HL-60/S4 treated with phorbol 12-myristate 13-acetate at 8.2 ng/mL for 4 days and 3 days (cell line): ENCODE results near the gene DEDD.
"Not testable (repeated sequence)": the region's sequence is repeated elsewhere in the genome, so short reads cannot be mapped to it uniquely, and the experiment has no call there.

Experiments
- in situ Hi-C: fragments of 300-500 bp; cut with MboI; formaldehyde crosslinking; loops from 2 replicates; pipeline ENCODE4 v1.15.0; 2022; ENCODE audit warnings: low sequenced_read_pairs

The DEDD gene

GRCh38 chr1:161128591-161129420, 3.7 kb downstream of the DEDD start:
- in situ Hi-C loops, result no loop called here

DNA sequence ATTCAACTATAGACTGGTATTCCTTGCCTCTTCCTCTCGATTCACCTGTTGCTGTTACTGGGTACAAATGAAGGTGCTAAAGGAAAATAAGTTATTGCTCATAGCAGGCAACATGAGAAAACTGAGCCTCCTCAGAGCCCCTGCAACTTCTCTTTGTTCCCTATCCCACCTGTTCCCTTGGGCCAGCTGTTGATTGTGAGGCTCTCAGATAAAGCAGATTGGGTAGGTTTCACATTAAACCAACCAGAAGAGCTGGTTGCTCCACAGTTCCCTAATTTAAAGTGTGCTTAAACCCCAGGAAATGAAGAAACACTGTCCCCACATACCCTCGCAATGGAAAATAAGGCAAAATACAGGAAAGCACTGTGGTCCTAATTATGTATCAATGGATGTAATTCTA, 4.8 kb downstream of the DEDD start:
- in situ Hi-C loops, result no loop called here

- in situ Hi-C loops, result no loop called here
Measured at GRCh38 chr1:161122967-161123366, 9.5 kb downstream of the DEDD start.

- in situ Hi-C loops, result no loop called here
Measured at GRCh38 chr1:161121834-161122233, 10.6 kb downstream of the DEDD start.

DNA sequence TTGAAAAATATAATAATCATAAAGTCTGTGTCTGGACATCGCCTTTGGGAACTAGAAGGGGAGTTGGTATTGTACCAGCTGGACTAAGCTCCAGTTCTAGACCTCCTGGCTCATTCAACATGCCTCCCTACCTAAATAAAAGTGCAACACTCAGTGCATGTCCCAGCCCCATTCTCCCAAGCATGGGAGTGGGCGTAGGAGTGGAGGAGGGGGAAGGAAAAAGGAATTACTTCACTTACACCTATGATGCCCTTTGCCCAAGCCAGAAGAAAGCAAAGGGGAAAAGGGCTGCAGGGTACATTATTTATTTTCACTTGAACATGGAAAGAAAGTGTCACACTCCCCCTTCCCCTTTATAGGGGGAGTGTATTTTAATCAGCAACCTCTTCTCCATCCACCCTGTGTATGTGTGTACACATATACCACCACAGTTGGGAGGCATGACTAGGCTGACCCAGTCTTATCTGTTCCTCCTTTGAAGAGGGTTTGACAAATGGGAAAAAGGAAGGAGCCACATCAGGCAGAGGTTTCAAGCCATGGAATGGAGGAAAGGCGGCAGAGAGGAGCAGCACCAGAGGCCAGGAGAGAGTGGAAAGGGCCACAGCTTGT, 11.3 kb downstream of the DEDD start:
- in situ Hi-C loops, result no loop called here

GRCh38 chr1:161119092-161119903, 13.2 kb downstream of the DEDD start:
- in situ Hi-C loops, result no loop called here

DNA sequence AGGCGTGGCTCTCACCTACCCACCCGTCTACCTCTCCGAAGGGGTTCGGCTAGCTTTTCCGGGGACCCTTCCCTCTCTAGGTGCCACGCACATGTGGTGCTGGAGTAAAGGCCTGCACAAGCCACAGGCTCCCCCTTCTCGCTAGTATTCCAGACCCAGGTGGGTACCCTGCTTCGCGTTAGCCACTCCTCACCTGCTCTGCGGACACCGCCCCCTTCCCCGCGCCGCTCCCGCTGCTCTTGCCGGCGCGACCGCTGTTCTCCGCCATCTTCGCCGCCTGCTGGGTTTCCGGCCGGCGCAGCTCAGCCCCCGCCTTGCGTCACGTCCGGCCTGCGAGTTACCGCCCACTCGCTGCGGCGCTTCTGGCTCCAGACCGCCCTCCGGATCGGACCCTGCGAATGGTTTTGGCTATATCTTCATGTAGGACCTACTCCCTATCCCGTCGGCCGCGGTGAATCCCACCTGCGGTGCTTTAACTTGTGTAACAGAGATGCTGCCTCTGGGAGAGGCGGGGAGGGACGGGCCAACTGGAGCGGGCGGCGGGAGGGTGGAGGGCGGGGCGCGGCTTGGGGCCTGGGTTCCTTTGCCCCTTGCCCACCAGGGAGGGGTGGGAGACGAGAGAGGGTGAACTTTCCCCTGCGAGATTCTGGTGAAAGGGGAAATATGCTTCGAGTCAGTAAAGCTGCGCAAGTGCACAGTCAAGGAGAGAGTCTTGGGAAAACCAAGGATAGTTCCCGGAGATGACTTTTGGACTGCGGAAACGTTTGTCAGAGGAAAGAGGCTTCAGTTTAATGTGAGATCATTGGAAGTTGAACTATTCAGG, 14.5 kb downstream of the DEDD start, which contains the start of the genes NIT1 and PFDN2:
Gene NIT1, plus strand, starts transcription at position 347 of the 823 bp plus-strand sequence. Its CDS starts 72 bp downstream, at position 419.
Gene PFDN2, minus strand, starts transcription at position 279 of the 823 bp plus-strand sequence. Its CDS starts 11 bp downstream, at position 268.
- in situ Hi-C loops, result no loop called here

GRCh38 chr1:161115961-161116360, 16.5 kb downstream of the DEDD start:
- in situ Hi-C loops, result not testable (repeated sequence)

GRCh38 chr1:161115132-161115711, 17.2 kb downstream of the DEDD start:
- in situ Hi-C loops, result no loop called here

DNA sequence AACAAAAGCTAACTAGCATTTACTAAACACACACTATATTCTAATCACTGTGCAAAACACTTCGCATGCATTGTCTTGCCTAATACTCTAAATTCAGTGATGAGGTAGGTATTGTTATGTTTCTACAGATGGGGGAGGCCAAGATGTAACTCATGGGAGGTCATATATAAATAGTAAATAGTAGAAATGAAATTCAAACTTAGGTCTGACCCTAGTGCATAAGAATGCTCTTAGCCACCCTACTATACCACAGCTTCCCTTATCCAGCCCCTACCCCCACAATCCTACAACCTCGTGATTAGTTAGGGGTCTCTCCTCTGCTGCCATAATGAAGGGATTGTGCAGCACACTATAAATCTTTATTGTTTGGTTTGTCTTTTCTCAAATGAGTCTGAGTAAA, 17.9 kb downstream of the DEDD start:
- in situ Hi-C loops, result no loop called here

- in situ Hi-C loops, result no loop called here
Measured at GRCh38 chr1:161113915-161114314, 18.6 kb downstream of the DEDD start.

DNA sequence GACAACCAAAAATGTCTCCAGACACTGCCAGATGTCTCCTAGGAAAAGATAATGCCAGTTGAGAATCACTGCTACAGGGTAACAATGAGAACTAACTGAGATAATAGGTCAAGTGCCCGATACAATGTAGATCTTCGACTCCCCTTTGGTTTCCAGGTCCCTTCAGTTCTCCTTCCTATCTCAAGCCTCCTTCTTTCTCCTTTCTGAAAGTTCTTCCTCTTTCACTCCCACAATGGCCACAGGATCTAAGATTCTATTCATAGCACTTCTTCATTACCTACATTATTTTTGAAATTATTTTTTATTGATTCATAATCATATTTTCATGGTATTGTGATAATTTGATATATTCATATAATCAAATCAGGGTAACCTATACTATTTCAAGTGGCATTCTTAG, 20.9 kb downstream of the DEDD start:
- in situ Hi-C loops, result no loop called here

- in situ Hi-C loops, result no loop called here
Measured at GRCh38 chr1:161111117-161111516, 21.4 kb downstream of the DEDD start.

GRCh38 chr1:161106431-161106830, 26.0 kb downstream of the DEDD start:
- in situ Hi-C loops, result no loop called here

GRCh38 chr1:161100556-161100955, 31.9 kb downstream of the DEDD start:
- in situ Hi-C loops, result no loop called here

DNA sequence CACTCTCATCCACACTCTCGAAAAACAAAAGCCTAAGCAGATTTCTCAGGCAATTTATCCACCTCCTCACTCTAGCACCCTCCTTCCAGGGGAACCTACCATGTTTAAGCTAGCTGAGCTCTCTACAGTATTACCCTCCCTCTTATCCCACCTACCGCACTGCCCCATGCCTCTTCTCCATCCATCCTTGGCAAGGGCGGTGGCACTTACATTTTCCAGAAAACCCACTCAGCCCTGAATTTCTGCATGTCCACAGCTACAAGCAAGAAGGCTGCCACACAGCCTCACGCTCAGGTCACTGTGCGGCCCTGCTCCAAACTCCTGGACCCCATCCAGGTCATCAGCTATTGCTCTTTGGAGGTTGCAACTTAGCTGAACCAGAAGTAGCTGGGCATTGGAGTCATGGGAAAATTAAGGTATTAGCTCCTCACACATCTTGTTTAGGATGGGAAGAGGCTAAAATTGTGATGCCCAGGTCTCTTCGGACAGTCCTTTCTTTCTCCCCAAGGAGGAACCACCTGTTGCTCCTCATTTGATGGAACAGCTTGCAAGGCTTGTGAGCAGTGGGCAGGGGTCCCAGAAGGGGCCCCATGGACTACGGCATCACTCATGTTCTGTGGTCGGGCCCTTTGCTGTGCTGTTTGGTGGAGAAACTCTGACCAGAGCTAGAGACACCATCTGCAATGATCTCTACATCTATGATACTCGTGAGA, 33.2 kb downstream of the DEDD start:
- in situ Hi-C loops, result no loop called here

- in situ Hi-C loops, result no loop called here
Measured at GRCh38 chr1:161098210-161099068, 34.0 kb downstream of the DEDD start, which contains the start of gene KLHDC9. KLHDC9 (plus strand) TSS chr1:161098361; CDS start chr1:161098536, 175 bp downstream.

DNA sequence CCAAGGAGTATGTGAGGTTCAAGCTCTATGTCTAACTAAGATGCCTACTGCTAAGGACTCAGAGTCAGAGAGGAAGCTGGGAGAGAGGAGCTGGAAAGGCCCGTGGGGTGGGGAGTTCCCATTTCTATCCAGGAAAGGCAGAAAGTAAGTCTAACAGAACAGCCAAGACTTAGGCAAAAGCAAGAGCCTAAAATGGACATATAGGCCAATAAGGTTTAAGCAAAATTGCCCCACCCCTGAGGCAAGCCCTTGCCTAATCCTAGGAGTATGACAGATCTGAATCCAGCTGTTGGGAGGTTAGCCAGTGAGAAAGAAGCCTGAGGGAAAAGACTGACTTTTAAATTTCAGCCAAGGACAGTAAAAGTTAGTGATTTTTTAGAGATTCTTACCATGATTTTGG, 35.9 kb downstream of the DEDD start:
- in situ Hi-C loops, result no loop called here
